HG02973 (cell line): ENCODE results near the gene NSUN4.
"Not testable (repeated sequence)": the region's sequence is repeated elsewhere in the genome, so short reads cannot be mapped to it uniquely, and the experiment has no call there.

Experiments used
- ATAC-seq: cut with Tn5 transposase; IDR thresholded peaks from one replicate; pipeline ENCODE4 v1.9.1; 2021; ENCODE audit warnings: moderate library complexity; ENCODE audit not compliant: unreplicated experiment

NSUN4 gene

GRCh38 chr1:46340404-46341221 is at the start of gene NSUN4:
Gene NSUN4, plus strand, starts transcription at chr1:46340807. Its CDS starts 20 bp downstream, at chr1:46340827.
- ATAC-seq, result peak; percentile 69

DNA sequence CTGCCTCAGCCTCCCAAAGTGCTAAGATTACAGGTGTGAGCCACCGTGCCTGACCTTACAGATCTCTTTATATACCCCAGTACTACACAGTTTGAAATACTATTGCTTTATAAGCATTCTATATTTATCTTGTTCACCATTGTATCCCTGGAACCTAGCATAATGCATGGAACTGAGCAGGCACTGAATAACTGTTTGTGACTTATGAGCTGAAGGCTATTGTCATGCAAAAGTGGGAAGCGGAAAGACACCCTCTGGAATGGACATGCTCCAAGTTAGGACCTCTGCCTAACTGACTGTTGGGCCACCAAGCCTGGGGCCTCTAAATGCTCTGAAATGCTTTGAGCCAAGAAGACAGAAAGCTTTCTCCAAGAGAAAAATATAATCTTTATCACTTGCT is 45.3 kb upstream of the NSUN4 start:
- no peak for ATAC-seq

DNA sequence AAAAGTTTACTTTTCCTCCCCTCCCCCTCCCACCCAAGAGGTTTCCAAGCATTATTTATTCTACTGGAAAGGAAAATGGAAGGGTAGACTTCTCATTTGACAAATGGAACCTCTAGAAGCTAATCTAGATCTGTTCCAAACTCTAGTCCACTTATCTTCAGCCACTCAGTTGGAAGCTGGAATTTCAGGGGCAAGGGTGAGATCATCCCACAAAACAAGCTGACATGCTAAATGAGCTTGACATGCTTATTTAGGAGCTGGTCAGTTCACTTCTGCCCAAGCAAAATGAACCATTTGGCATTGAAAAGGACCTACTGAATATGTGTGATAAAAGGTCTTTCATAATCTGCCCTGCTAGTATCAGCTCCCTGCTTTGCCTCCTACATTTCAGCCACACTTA is 42.2 kb upstream of the NSUN4 start:
- no peak for ATAC-seq

GRCh38 chr1:46300673-46301405 is 39.8 kb upstream of the NSUN4 start:
- ATAC-seq, result no peak

DNA sequence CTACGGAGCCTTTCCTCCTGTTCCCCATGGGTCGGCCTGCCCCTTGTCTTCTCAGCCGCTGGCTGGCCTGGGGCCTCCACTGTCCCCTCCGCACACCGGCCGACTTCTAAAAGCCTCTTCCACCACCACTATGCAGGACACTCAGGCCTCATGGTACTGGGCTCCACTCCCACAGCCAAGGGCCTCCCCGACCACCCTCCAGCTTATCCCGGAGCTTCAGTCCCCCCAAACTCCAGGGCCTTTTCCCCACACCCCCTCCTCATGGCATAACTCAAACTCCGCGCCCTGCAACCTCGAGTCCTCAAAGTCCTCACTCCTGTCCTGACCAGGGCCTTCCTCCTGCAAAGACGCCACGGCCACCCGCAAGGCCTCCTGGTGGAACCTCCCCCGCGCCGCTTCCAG is 39.2 kb upstream of the NSUN4 start:
- no peak for ATAC-seq

DNA sequence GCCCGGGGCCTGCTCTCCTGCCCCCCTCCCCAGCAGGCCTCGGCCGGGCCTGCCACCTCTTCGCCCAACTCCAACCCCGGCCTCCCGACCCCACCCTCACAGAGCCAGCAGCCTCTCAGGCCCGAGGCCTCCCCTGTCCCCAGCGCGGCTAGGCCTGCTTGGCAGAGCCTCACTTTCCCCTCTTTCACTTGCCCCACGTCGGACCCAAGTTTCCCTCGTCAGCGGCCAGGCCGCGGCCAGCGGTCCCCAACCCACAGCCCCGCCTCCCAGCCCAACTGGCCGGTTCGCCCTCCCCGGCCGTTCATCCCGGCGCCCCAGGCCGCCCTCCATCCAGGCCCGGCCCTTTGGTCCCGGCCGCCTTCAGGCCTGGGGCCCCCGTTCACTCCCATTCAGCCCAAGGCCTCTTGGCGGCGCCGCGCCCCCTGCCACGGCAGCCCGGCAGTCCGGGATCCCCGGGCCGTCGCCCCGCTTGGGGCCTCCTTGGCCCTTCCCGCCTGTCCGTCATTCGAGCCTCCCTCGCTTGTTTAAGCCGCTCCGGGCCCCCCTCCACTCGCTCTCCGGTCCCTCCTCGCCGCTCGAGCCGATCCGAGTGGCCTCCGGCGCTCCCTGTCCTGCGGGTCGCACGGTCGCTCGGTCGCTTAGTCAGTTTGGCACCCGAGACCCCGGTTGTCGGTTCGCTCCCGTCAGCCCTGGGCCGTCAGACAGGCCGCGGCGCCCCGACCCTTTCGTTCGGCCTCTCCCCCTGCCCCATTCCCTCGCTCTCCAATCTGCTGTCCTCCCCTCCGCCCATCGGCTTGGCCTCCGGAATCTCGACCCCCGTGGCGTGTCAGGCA is 38.6 kb upstream of the NSUN4 start:
- no peak for ATAC-seq

GRCh38 chr1:46302641-46303037 is 38.0 kb upstream of the NSUN4 start:
- peak; percentile 4 for ATAC-seq

DNA sequence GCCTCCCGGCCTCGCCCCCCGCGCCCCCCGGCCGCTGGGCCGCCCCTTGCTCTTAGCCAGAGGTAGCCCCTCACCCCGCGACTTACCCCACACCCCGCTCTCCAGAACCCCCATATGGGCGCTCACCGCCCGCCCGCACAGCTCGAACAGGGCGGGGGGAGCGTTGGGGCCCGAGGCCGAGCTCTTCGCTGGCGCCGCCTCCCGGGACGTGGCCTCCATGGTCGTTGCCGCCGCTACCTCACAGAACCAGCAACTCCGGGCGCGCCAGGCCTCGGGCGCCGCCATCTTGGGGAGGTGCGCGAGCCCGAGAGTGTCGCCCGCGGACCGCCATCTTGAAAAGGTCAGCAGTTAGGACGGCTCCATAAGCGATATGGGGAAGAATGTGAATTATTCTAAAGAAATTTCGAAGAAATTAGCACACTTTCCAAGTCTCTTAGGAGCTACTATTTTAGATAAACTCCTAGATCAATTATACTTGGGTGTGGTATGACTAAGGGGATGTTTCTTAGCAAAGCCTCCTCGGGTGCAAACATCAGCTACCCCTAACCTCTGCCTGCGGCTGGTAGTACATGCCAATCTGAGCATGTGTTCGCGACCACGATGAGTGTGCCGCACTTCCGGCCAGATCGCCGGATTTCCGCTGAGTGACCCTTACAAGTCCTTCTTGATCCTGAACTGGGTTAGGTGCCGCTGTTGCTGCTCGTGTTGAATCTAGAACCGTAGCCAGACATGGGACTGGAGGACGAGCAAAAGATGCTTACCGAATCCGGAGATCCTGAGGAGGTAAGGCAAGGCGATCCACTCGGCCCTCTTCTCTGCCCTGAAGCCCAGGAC is 37.4 kb upstream of the NSUN4 start, which contains the start of the genes LRRC41 and UQCRH:
Gene LRRC41, minus strand, starts transcription at position 579 of the 834 bp plus-strand sequence. Its CDS starts 294 bp downstream, at position 285.
Gene UQCRH, plus strand, starts transcription at position 661 of the 834 bp plus-strand sequence. Its CDS starts 69 bp downstream, at position 730.
- ATAC-seq, result peak; percentile 70

GRCh38 chr1:46303872-46304326 is 36.7 kb upstream of the NSUN4 start:
- no peak for ATAC-seq

GRCh38 chr1:46306159-46306530 is 34.5 kb upstream of the NSUN4 start:
- no peak for ATAC-seq

DNA sequence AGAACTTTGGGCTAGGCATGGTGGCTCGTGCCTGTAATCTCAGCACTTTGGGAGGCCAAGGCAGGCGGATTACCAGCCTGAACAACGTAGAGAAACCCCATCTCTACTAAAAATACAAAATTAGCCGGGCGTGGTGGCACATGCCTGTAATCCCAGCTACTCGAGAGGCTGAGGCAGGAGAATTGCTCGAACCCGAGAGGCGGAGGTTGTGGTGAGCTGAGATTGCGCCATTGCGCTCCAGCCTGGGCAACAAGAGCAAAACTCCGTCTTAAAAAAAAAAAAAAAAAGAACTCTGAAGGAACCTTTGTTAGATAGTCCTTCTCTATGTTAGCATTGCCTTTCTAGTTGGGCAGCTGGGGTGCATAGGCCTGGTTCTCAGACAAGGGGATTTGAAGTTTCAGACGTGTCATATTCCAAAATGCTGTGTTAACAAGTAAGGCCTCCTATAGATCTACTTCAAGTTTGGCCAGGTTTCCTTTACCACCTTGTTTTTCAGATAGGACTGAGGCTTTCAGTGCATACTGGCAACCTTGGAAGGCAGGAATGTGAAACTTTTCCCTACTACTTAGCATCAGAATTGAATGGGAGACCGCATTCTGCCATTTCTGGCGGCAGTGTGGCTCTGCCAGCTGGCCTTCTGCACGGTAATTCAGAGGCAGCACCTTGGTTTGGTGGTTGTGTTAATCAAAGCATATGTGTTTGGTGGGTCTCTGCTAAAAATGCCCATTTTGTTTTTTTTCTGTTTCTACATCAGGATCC is 31.0 kb upstream of the NSUN4 start:
- no peak for ATAC-seq

DNA sequence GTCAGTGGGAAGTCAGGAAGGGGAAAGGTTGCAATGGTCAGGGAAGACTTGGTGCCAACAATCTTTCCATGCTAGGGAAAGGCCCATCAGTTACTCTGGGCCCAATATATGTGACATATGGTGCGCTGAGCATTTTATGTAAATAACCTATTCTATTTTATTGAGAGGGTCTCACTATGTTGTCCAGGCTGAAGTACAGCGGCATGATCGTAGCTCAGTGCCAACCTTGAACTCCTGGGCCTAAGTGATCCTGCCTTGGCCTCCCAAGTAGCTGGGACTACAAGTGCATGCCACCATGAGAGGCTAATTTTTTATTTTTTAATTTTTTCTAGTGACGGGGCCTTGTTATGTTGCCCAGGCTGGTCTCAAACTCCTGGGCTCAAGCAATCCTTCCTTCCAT is 30.3 kb upstream of the NSUN4 start:
- no peak for ATAC-seq

DNA sequence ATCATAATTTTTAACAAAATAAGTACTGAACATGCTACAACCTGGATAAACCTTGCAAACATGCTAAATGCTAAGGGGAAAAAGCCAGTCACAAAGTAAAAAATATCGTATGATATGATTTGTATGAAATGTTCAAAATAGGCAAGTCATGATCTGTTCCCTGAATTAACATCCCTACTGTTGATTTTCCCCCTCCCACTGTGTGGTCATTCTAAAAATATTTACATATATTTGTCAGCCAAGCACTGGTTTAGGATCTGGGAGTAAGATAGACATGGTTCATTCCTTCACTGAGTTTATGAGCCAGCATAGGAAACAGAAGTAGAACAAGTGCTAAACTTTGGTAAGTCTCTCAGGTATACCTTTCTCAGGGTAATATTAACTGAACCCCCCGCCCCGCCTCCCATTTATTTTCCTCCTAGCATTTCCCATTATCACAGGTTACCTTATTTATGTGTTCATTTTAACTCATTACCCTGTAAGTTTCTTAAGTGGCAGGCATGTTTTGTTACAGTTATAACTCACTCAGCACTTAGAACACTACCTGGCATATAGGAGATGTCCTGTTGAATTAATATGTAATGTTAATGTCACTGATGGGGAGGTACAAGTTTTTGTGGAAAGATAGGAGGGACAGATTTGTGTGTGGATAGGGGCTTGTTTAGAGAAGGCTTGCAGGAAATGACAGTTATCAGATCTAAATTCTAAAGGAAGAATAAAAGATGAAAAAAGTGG is 24.8 kb upstream of the NSUN4 start:
- ATAC-seq, result no peak

DNA sequence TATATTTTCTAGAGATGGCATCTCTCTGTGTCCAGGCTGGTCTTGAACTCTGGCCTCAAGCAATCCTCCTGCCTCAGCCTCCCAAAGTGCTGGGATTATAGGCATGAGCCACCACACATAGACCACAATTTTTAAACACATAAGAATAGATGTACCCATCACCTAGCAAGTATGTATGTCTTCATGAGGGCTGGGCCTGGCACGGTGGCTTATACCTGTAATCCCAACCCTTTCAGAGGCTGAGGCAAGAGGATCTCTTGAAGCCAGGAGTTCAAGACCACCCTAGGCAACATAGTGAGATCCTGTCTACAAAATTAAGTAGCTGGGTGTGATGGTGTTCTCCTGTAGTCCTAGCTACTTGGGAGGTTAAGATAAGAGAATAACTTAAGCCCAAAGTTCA is 23.3 kb upstream of the NSUN4 start:
- no peak for ATAC-seq

DNA sequence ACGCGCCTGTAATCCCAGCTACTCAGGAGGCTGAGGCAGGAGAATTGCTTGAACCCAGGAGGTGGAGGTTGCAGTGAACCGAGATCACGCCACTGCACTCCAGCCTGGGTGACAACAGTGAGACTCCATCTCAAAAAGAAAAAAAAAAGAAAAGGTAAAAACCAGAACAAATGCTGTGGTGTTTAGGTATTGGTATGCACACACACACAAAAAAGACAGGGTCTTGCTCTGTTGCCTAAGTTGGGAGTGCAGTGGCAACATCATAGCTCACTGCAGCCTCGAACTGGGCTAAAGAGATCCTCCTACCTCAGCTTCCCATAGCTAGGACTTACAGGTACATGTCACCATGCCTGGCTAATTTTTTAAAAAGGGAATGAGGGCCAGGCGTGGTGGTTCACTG is 21.3 kb upstream of the NSUN4 start:
- not testable (repeated sequence) for ATAC-seq

GRCh38 chr1:46319960-46320914 is 20.4 kb upstream of the NSUN4 start:
- not testable (repeated sequence) for ATAC-seq

- ATAC-seq, result not testable (repeated sequence)
These were observed 18.4 kb upstream of the NSUN4 start for GRCh38 chr1:46322191-46322590.
